Neural progenitor cell (in vitro differentiated cells): ENCODE measurements around the gene HTT.
A peak's percentile ranks its signal among the peaks of the same experiment; 100 is the strongest.

ENCODE experiments used
- EZH2phosphoT487 ChIP-seq: fragments of 200-600 bp; sonication (generic); IDR thresholded peaks from 2 replicates; pipeline ENCODE4 v1.6.1; 2017; ENCODE audit warnings: antibody characterized with exemption
- TF ChIP-seq, protein P1 (sequence below): fragments of 200-600 bp; sonication (generic); IDR thresholded peaks from 2 replicates; pipeline ENCODE4 v1.5.1; 2017; ENCODE audit warnings: antibody characterized with exemption, mild to moderate bottlenecking

DNA sequence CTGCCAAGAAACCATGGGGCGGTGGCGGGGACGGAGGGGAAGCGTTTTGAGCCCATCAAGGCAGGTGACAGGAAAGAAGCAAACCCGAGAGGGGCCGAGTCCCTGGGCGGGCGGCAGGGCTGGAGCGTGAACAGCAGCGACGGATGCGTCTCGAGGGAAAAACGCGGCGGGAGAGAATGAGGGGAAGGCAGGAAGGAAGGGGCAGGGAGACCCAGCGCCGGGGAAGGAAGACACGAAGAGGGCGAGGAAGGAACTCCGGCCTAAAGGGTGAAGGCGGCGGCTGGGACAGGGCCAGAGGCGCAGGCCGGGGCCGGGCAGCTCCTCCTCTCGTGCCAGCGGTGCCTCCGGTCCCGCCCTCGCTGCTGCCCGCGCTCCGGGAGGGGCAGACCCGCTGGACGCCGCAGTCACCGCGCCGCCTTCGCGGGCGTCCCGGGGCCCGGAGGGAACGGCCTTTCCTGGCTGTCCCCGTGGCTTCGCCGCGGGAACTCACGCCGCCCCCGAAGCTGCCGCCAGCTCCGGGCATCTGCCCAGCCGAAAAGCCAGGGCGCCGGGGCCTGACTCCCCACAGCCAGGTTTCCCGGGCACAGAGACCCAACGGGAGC is 217.6 kb downstream of the HTT start:
- TF ChIP-seq, protein P1, sequence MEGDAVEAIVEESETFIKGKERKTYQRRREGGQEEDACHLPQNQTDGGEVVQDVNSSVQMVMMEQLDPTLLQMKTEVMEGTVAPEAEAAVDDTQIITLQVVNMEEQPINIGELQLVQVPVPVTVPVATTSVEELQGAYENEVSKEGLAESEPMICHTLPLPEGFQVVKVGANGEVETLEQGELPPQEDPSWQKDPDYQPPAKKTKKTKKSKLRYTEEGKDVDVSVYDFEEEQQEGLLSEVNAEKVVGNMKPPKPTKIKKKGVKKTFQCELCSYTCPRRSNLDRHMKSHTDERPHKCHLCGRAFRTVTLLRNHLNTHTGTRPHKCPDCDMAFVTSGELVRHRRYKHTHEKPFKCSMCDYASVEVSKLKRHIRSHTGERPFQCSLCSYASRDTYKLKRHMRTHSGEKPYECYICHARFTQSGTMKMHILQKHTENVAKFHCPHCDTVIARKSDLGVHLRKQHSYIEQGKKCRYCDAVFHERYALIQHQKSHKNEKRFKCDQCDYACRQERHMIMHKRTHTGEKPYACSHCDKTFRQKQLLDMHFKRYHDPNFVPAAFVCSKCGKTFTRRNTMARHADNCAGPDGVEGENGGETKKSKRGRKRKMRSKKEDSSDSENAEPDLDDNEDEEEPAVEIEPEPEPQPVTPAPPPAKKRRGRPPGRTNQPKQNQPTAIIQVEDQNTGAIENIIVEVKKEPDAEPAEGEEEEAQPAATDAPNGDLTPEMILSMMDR, result no peak
- TF ChIP-seq EZH2phosphoT487, result peak; percentile 5
